B cell (primary cell): ENCODE data around the gene STEAP2.

Experiments used
- EZH2 ChIP-seq: IDR thresholded peaks from 2 replicates; pipeline ENCODE4 v1.6.1; 2012; ENCODE audit warnings: borderline replicate concordance, low read depth, mild to moderate bottlenecking, moderate library complexity, low read length; ENCODE audit not compliant: insufficient read depth, poor library complexity, severe bottlenecking
- TF ChIP-seq, protein P1 (sequence below): fragments of 200-600 bp; IDR thresholded peaks from one replicate; pipeline ENCODE4 v1.8.0; 2022; ENCODE audit warnings: antibody characterized with exemption, mild to moderate bottlenecking

DNA sequence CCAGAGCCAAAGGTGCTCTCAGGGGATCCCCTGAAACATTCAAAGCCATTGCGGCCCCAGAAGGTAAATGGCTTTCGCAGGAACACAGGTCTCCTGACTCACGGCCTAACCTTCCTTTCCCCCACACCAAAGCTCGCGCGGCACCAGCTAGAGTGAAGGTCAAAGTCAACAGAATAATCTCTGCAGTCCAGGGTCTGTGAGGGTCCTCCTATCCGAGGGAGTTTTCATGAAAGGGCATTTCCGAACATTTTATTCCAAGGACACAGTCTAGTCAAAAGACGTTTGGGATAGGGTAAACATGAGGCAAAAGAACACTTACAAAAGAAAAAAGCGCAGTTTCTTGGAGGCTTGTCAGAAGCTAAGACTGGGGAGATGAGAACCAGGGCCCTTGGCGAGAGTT lies 559 bp upstream of the STEAP2 start:
- TF ChIP-seq, protein P1, sequence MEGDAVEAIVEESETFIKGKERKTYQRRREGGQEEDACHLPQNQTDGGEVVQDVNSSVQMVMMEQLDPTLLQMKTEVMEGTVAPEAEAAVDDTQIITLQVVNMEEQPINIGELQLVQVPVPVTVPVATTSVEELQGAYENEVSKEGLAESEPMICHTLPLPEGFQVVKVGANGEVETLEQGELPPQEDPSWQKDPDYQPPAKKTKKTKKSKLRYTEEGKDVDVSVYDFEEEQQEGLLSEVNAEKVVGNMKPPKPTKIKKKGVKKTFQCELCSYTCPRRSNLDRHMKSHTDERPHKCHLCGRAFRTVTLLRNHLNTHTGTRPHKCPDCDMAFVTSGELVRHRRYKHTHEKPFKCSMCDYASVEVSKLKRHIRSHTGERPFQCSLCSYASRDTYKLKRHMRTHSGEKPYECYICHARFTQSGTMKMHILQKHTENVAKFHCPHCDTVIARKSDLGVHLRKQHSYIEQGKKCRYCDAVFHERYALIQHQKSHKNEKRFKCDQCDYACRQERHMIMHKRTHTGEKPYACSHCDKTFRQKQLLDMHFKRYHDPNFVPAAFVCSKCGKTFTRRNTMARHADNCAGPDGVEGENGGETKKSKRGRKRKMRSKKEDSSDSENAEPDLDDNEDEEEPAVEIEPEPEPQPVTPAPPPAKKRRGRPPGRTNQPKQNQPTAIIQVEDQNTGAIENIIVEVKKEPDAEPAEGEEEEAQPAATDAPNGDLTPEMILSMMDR = no peak
- TF ChIP-seq EZH2 = no peak
